Activated CD4-positive, alpha-beta T cell treated with anti-CD3 and anti-CD28 coated beads, Interleukin-2, amount 50 U/mL, for 16 hours (primary cell): ENCODE measurements around the gene NPIPB8.
"Not testable (repeated sequence)": the region's sequence is repeated elsewhere in the genome, so short reads cannot be mapped to it uniquely, and the experiment has no call there.

Experiments
- DNase-seq: peaks from one replicate; pipeline ENCODE4 v3.0.0-alpha.2; 2020

NPIPB8 gene

DNA sequence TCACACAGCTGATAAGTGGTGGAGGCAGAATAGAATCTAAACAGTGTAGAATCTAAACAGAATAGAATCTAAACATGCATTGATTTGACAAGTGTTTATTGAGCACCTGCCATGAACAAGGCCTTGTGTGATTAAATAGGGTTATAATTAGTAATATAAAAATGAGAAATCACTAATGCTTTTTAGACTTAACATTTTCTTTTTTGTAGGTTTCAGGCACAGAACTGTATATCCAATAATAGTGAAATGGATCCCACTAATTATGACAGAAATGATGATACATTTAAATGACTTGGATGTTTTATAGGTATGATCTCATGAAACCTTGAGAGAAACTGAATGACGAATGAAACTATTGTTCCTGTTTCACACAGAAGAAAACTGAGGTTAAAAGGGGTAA, at the start of gene NPIPB8:
NPIPB8 (plus strand) TSS at position 301 of the 400 bp plus-strand sequence. CDS start 296 bp downstream, outside the sequence.
- not testable (repeated sequence) for DNase-seq

DNA sequence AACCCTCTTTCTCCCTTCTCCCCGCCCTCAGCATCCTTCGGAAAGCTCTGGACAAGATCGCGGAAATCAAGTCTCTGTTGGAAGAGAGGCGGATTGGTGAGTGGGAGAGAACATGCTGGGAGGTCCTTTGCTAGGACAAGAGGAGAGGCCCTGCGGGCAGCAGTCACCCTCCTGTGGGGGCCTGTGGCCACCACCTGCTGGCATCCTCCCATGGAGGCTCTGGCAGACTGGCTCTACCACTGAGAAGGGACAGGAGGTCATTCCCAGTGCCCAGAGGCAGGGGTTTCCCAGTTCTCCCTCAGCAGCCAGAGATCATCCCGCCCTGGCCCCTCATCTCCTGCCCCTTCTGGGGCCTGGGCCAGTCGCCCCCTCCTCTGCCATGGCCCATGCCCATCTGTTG, 48.8 kb upstream of the NPIPB8 start:
- no peak for DNase-seq

DNA sequence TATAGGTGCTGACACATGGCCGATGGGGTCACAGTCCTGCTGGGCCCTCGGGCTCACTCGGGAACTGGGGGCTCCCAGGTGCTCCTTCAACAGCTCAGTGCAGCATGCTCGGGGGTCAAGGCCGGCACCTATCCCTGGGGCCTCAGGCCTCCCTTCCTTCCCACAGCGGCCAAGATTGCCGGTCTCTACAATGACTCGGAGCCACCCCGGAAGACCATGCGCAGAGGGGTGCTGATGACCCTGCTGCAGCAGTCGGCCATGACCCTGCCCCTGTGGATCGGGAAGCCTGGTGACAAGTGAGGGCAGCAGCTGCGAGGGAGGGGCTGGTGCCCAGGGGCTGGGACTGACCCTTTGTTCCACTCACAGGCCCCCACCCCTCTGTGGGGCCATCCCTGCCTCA, 47.9 kb upstream of the NPIPB8 start:
- DNase-seq: no peak

DNA sequence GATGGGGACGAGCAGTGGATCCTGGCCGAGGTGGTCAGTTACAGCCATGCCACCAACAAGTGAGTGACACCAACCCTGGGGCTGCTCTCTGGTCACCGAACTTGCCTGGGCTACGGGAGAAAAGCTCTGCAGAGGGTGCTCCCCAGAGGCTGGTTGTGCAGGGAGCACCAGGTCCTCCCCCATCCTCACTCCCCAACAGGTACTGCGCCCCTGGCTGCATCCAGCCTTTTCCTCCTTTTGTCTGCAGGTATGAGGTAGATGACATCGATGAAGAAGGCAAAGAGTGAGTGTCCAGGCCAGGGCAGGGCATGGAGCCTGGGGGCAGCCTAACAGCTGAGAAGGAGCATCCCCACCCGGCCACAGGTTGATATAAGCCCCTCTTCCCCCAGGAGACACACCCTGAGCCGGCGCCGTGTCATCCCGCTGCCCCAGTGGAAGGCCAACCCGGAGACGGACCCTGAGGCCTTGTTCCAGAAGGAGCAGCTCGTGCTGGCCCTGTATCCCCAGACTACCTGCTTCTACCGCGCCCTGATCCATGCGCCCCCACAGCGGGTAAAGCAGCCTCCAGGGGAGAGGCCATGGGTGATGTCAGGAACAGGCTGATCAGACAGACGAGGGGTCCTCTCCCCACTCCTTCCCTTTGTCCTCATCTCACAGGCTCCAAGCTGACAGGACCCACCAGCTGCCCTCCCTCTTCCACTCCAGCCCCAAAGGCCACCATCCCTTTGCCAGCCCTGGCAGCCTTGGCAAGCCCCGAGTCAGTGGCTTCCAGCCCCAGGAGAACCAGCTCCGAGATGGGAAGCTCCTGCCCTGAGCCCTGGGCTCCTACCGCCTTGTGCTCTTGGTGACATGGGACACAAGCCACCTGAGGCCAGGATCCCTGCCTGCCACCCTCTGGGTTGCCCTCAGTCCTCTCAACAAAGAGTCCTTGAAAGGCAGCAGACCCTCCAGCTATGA, 47.2 kb upstream of the NPIPB8 start:
- DNase-seq: no peak

DNA sequence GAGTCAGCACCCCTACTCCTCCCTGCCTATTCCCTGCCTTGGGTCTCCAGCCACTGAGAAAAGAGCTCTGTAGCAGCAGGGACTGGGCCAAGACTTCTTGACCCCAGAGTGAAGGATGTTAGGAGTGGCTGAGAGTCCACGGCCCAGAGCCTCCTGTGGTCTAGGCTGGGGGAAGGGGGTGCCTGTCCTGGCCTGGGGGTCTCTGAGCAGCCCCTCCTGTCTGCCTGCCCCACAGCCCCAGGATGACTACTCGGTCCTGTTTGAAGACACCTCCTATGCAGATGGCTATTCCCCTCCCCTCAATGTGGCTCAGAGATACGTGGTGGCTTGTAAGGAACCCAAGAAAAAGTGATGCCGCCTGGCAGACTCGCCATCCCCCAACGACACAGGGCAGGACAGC, 46.5 kb upstream of the NPIPB8 start:
- DNase-seq: no peak

DNA sequence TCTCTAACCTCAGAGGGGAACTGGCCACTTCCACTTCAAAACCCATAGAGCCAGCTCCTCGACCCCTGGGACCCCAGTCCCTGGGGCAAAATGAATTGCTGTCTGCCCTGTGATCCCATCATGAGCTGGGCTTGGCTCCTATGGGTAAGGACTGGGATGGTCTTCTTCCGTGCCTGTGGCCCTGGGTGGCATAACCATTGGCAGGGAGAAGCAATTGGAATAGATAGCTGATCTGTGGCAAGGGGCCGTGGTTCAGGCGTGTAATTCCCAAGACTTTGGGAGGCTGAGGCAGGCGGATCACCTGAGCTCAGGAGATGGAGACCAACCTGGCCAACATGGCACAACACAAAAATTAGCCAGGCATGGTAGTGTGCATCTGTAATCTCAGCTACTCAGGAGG, 45.4 kb upstream of the NPIPB8 start:
- no peak for DNase-seq

DNA sequence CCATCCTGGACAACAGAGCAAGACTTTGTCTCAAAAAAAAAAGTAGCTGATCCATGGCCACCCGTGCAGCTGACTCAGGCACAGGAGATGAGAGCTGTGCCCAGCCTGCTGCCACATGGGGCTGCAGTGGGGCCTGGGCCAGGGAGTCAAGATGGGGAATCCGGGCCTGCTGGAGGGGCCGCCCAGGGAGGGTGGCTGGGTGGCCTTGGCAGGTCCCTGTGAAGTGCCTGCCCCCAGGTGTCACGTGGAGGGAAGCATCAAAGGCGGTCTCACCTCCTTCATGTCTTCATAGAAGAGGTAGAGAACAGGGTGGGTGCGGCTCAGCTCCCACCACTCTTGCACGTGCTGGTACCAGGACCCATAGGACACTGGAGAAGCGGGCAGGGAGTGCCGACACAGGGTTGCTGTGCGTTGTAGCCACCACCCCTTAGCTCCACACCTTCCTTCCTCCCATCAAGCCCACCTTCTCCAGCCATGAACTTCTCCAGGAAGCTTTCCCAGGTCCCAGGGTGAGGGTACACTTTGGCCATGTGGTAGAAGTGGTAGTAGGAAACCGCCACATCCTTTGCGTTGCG, 44.8 kb upstream of the NPIPB8 start:
- DNase-seq: no peak

DNA sequence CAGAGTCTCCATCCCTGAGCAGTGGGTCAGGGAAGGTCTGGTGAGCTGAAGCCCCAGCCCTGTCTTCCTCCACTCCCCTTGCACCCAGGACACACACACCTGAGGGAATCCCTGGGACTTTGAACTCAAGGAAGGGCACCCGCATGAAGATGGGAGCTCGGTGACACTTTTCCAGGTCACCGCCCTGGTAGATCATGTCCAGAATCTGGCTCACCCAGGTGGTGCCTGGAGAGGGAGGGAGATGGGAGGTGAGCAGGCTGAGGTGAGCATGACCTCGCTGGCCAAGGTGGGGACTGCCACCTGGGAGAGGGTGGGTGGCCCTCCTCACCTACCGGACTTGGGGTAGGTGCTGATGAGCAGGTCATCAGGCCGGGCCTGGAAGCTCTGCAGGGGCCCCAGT, 42.4 kb upstream of the NPIPB8 start:
- not testable (repeated sequence) for DNase-seq

DNA sequence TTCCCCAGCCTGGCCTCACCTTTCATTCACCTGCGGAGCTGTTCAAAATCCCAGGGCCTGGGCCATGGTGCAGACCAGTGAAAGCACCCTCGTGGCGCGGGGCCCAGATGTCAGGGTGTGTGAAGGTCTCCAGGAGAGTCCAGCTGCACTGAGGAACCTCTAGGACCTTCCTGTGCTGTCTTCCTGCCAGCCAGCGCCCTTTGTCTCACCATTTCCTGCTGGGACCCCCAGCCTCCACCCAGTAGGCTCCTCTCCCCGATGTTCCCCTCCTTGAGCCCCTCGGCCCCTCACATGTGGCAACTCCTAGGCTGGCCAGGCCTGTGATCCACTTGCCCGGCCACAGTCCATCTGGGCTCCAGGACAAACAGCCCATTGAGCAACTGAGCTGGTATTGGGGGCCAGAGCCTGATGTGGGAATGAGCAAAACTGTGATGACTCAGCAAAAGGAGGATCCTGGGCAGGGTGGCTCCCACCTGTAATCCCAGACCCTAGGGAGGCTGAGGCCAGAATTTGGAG, 41.7 kb upstream of the NPIPB8 start:
- no peak for DNase-seq

DNA sequence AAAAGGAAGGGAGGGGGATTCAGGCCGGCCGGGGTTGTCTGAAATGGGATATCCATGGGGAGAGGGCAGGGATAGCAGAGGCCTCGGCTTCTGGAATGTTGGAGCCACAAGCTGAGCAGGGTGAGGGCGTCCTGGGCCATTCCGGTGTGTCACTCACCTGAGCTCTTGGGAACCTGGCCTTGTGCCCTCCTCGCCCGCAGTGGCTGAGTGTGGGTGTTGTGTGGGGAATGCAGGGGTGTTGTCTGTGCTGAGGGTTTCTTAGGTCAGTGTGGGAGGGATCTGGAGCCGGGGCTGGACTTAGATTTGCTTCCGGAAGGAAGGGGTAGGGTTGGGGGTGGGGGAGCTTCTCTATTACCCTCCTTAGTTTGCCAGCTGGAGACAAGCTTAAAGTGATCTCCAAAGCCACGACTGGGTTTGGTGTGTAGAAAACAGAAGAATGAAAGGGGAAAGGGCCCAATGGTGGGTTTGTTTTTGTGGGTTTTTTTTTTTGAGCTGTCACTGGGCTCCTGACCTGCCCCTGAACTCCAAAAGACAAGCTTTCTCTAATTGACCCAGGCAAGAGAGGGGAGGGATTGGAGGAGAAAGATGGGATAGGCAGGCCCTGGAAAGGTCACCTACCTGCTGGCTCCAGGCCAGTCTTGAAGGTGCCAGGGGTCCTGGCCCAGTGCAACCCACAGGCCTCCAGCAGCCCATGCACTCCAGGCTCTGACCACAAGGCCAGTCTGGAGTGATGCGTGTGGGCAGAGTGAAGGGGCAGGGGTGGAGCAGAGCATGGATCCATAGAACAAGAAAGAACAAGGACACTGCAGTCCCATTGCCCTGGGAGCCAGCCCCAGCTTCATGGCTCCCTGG, 40.8 kb upstream of the NPIPB8 start, which contains the start of gene SULT1A2:
SULT1A2 (minus strand) TSS at position 211 of the 852 bp plus-strand sequence. CDS start 1,120 bp downstream, outside the sequence.
- DNase-seq: no peak

DNA sequence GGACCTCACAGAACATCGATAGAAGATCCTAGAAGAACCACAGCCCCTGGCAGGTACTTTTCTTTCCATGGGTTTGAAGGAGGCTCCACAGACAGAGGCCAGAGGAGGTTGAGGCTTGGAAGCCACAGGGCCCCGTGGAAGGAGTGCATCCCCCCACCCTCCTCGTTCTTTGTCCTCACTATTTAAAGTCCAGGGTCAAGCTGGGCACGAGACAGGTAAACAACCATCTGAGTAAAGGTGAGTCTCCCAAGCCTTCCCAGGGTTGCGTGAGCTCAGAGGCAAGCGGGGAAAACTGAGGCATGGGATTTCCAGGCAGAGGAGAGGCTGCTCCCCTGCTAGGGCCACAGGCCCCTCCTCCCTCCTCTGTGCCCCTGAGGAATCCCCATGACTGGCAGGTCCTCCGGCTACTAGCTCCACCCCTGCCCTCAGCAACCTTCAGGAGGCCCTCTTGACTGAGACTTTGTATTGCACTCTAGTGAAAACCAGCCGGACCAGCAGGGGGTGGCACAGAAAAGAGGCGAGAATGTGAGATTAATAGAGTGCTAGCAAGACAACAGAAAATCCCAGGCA, 40.1 kb upstream of the NPIPB8 start:
- DNase-seq: no peak

DNA sequence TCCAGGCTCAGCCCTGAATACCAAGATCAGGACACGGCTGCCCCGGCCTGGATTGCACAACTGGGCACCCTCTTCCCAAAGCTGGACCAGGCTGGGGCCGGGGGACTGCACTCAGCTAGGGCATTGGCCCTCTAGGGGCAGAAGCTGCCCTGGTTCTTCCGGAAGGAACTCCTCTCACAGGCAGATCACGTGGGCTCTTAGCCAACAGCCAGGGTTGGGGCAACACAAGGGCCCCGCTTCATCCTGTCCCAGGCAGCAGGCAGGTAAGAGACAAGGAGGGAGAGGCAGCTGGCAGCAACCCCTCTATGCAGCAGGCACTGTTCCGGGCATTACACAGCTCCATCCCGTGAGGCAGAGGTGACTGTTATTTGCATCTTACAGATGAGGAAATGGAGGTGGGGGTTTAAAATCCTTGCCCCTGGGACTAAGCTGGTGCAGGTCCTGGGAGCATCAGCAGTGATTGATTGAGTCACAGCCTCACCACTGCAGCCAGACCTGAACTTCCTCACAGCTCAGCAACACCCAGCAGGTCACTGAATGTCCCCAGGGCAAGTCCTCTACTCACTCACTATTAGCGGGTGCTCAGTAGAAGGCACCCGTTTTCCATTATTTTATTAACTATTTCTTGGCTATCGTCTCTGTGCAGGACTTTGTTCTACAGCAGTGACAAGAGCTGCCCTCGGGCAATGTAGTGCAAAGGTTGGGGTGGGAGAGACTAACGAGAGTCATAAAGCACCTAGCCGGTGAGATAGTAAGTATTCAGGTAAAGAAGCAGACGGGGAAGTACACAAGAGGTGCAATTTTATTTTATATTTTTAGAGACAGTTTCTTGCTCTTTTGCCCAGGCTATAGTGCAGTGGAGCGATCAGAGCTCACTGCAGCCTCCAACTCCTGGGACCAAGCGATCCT, 38.2 kb upstream of the NPIPB8 start:
- not testable (repeated sequence) for DNase-seq

DNA sequence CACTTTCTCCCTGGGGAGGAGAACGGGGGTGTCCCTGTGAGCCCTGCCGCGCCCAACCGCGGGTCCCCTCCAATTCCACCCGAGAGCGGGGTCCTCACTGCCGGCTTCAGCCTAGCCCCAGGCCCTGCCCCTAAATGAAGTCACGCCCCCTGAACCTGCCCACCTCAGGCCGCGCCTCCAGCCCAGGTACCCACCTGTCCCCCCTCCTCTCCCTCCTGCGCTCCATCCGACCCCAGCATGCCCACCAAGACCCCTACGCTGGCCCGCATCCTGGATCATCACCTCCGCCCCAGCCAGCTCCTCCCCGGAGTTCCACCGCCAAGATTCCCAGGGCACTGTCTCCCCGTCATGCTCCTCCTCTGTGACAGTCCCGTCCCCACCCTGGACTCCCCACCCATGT, 36.9 kb upstream of the NPIPB8 start:
- not testable (repeated sequence) for DNase-seq

DNA sequence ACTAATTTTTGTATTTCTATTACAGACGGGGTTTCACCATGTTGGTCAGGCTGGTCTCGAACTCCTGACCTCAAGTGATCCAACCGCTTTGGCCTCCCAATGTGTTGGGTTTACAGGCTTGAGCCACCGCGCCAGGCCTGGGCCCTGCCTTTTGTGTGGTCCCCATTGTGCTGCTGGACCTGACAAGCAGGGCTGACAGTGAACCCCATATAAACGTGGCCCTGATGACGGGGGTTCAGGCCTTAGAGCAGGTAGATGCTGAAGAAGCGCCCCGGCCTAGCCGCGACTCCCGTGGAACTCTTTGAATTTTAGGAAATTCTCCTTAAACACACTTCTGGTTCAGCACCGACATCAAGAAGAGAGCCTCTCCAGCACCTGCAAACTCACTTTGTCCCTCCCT, 36.3 kb upstream of the NPIPB8 start:
- DNase-seq: not testable (repeated sequence)

DNA sequence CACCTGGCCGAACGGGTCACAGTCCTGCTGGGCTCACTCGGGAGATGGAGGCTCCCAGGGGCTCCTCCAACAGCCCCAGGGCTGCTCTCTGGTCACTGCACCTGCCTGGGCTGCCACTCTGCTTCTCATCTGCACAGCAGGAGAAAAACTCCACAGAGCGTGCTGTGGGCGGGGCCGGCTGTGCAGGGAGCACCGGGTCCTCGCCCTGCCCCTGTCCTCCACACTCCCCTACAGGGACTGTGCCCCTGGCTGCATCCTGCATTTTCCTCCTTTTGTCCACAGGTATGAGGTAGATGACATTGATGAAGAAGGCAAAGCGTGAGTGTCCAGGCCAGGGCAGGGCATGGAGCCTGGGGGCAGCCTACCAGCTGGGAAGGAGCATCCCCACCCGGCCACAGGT, 35.8 kb upstream of the NPIPB8 start:
- DNase-seq: not testable (repeated sequence)

DNA sequence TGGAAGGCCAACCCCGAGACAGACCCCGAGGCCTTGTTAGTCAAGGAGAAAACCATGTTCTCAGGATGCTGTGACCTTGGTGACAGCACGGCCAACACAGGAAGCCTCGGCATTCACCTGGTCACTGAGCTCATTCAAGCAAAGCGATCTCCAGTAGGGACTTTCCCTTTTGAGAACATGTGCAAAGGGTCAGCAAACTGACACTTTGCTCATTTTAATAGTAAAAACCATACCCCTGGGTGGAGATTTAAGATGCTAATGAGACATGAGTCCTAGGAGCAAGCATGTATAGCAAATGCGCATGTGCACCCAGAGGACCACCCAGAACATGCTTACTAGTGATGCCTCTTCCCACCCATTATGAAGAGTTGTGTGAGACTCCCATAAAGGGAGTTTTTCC, 35.3 kb upstream of the NPIPB8 start:
- DNase-seq: no peak

DNA sequence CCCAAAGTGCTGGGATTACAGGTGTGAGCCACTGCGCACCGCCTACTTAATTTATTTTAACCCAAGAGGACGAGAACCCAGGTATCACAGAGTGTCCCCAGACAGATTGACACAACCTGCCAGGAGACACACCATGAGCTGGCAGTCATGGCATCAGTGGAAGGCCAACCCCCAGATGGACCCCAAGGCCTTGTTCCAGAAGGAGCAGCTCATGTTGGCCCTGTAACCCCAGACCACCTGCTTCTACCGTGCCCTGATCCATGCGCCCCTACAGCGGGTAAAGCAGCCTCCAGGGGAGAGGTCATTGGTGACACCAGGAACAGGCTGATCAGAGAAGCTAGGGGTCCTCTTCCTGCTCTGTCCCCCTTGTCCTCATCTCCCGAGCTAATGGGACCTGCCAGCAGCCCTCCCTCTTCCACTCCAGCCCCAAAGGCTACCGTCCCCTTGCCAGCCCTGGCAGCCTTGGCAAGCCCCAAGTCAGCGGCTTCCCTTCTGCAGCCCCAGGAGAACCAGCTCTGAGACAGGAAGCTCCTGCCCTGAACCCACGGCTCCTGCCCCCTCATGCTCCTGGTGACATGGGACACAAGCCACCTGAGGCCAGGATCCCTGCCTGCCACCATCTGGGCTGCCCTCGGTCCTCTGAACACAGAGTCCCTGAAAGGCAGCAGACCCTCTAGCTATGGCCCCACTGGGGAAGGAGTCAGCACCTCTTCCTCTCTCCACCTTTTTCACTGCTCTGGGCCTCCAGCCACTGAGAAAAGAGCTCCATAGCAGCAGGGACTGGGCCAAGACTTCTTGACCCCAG, 34.3 kb upstream of the NPIPB8 start:
- no peak for DNase-seq

DNA sequence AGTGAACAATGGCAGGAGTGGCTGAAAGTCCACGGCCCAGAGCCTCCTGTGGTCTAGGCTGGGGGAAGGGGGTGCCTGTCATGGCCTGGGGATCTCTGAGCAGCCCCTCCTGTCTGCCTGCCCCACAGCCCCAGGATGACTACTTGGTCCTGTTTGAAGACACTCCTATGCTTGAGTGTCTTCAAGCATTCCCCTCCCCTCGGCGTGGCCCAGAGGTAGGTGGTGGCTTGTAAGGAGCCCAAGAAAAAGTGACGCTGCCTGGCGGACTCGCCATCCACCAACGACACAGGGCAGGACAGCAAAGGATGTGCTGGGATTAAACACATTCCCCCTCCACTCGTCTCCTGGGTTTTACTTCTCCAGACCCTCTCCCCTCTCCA, 33.7 kb upstream of the NPIPB8 start:
- no peak for DNase-seq

DNA sequence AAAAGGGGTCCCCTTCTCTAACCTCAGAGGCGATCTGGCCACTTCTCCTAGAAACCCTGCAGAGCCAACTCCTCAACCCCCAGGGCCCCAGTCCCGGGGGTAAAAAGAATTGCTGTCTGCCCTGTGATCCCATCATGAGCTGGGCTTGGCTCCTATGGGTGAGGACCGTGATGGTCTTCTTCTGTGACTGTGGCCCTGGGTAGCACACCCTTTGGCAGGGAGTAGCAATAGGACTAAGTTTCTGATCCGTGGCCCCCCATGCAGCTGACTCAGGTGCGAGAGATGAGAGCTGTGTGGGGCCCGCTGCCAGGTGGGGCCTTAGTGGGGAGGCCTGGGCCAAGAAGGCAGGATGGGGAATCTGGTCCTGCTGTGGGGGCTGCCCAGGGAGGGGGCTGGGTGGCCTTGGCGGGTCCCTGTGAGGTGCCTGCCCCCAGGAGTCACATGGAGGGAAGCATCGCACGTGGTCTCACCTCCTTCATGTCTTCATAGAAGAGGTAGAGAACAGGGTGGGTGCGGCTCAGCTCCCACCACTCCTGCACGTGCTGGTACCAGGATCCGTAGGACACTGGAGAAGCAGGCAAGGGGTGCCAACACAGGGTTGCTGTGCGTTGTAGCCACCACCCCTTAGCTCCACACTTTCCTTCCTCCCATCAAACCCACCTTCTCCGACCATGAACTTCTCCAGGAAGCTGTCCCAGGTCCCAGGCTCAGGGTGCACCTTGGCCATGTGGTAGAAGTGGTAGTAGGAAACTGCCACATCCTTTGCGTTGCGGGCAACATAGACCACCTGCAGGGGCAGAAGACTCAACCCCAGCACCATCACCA, 31.4 kb upstream of the NPIPB8 start:
- DNase-seq: no peak

DNA sequence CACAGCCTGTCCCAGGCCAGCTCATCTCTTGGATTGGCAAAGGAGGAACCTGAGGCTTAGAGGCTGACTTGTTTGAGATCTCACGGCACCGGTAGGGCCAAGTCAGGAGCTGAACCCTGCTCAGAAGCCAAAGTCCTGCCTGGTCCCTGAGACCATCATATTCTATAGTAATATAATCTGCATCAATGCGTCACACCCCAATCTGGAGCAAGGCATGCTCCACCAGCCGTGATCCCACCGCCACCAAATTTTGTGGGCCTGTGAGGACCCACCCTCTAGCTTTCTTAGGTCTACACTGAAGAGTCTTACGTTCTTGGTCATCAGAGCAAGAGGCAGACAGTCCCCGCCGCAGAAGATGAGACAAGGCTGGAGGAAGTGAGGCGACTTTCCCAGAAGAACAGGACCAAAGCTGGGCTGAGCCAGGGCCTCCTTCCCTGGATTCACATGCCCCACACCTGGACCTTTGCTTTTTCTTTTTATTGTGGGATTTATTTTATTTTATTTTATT, 30.7 kb upstream of the NPIPB8 start:
- DNase-seq: no peak
